Panc1 (cell line): ENCODE results near the gene NIPA2.

Experiments
- CTCF ChIP-seq: fragments of 450-650 bp; IDR thresholded peaks from 2 replicates; pipeline ENCODE4 v1.5.1; 2017; ENCODE audit warnings: mild to moderate bottlenecking
- POLR2AphosphoS5 ChIP-seq: IDR thresholded peaks from 2 replicates; pipeline ENCODE4 v1.6.1; 2012; ENCODE audit warnings: mild to moderate bottlenecking, low read depth, low read length, moderate library complexity
- REST ChIP-seq, 2 experiments: IDR thresholded peaks; 2 replicates each; pipeline ENCODE4 v1.6.1; 2011 to 2012; ENCODE audit warnings: low read depth in 2 of 2, control low read depth in 1 of 2, low read length in 1 of 2, mild to moderate bottlenecking in 1 of 2, moderate library complexity in 1 of 2; ENCODE audit not compliant: insufficient read depth in 1 of 2
- SIN3A ChIP-seq: IDR thresholded peaks from 2 replicates; pipeline ENCODE4 v1.6.1; 2012; ENCODE audit warnings: low read depth, mild to moderate bottlenecking, low read length, moderate library complexity, borderline replicate concordance; ENCODE audit not compliant: insufficient read depth
- TCF7L2 ChIP-seq: IDR thresholded peaks from 2 replicates; pipeline ENCODE4 v1.6.1; 2011; ENCODE audit warnings: mild to moderate bottlenecking, low read depth, low read length, inconsistent platforms

GRCh38 chr15:22874256-22874655 lies 35.8 kb downstream of the NIPA2 start:
- TF ChIP-seq REST (IDR thresholded peaks at IDR 0.05; ENCODE audit: insufficient read depth in 1 of 2, low read depth in 2 of 2, low read length in 1 of 2) (no peak), POLR2AphosphoS5 (no peak), CTCF (no peak), SIN3A (no peak), TCF7L2 (no peak)
